IMR-90 (cell line): ENCODE measurements around the gene EXD2. TPM values are rescaled to one million over a fixed set of nuclear protein-coding genes. Genes with fewer than 3 reads are reported as not detected.

Experiments used
- ATAC-seq: fragments of 200-7000 bp; cut with Tn5 transposase; 2 replicates; pipeline ENCODE4 v1.9.1; 2020; ENCODE audit warnings: low read depth, mild to moderate bottlenecking, moderate library complexity
- BruUV-seq: library from RNA; stranded (reverse); fragments of 400-500 nt; replicated peaks from 2 replicates; lab custom pipeline; 2021; lab: Mats Ljungman, UMichigan
- CTCF ChIA-PET: fragments of 300-600 bp; formaldehyde crosslinking; extraction: SDS; loops from one replicate; lab custom pipeline; 2021; ENCODE audit warnings: antibody characterized with exemption; lab: Yijun Ruan, JAX
- POLR2A ChIA-PET: fragments of 300-600 bp; sonication (Branson Sonifier 250); formaldehyde crosslinking; loops from one replicate; lab custom pipeline; 2022; ENCODE audit warnings: antibody characterized with exemption; ENCODE audit not compliant: unreplicated experiment; lab: Charles Lee
- DNase-seq: peaks from one replicate; pipeline ENCODE4 v3.0.0; 2013
- H2AFZ ChIP-seq: replicated peaks from 2 replicates; pipeline ENCODE3; 2013; ENCODE audit warnings: low read length, mild to moderate bottlenecking; ENCODE audit not compliant: poor library complexity
- H2AK5ac ChIP-seq: 2 replicates; pipeline ENCODE4 v1.6.1; 2013; ENCODE audit warnings: low read depth, low read length, inconsistent platforms
- H2AK9ac ChIP-seq: replicated peaks from 2 replicates; pipeline ENCODE3; 2013; ENCODE audit warnings: mild to moderate bottlenecking, low read depth, low read length, moderate library complexity; ENCODE audit not compliant: poor library complexity
- H2BK120ac ChIP-seq: 2 replicates; pipeline ENCODE4 v1.6.1; 2013; ENCODE audit warnings: low read depth, low read length, inconsistent platforms
- H2BK15ac ChIP-seq: 3 replicates; pipeline ENCODE4 v1.6.1; 2013; ENCODE audit warnings: low read depth, low read length, inconsistent platforms
- H2BK20ac ChIP-seq: 2 replicates; pipeline ENCODE4 v1.6.1; 2013; ENCODE audit warnings: low read depth, mild to moderate bottlenecking, inconsistent platforms, low read length, moderate library complexity
- H2BK5ac ChIP-seq: 2 replicates; pipeline ENCODE4 v1.6.1; 2013; ENCODE audit warnings: mild to moderate bottlenecking, low read depth, low read length, inconsistent platforms; ENCODE audit not compliant: poor library complexity, severe bottlenecking
- H3K14ac ChIP-seq: replicated peaks from 2 replicates; pipeline ENCODE4 v1.6.1; 2013; ENCODE audit warnings: low read depth, low read length, inconsistent platforms
- H3K18ac ChIP-seq: 2 replicates; pipeline ENCODE4 v1.6.1; 2013; ENCODE audit warnings: low read depth, low read length, control low read depth
- H3K23ac ChIP-seq: 2 replicates; pipeline ENCODE4 v1.6.1; 2013; ENCODE audit warnings: low read depth, low read length, inconsistent platforms
- H3K27ac ChIP-seq: 2 replicates; pipeline ENCODE4 v1.5.1; 2013; ENCODE audit warnings: mild to moderate bottlenecking, control low read depth, low read length; ENCODE audit not compliant: insufficient read depth
- H3K27me3 ChIP-seq: 2 replicates; pipeline ENCODE4 v1.6.1; 2013; ENCODE audit warnings: low read length; ENCODE audit not compliant: control insufficient read depth, insufficient read depth
- H3K36me3 ChIP-seq: 2 replicates; pipeline ENCODE4 v1.6.1; 2013; ENCODE audit warnings: low read length, mixed read lengths; ENCODE audit not compliant: control insufficient read depth, insufficient read depth
- H3K4ac ChIP-seq: 2 replicates; pipeline ENCODE4 v1.6.1; 2013; ENCODE audit warnings: low read depth, low read length, inconsistent platforms
- H3K4me1 ChIP-seq: 2 replicates; pipeline ENCODE4 v1.6.1; 2013; ENCODE audit warnings: low read length, mixed read lengths; ENCODE audit not compliant: control insufficient read depth, insufficient read depth
- H3K4me2 ChIP-seq: 2 replicates; pipeline ENCODE4 v1.6.1; 2013; ENCODE audit warnings: low read depth, mild to moderate bottlenecking, control low read depth, low read length, moderate library complexity
- H3K4me3 ChIP-seq: 2 replicates; pipeline ENCODE4 v1.5.1; 2013; ENCODE audit warnings: low read depth, mild to moderate bottlenecking, control low read depth, low read length, moderate library complexity; ENCODE audit not compliant: insufficient read depth
- H3K56ac ChIP-seq: 2 replicates; pipeline ENCODE4 v1.6.1; 2013; ENCODE audit warnings: low read length, inconsistent platforms; ENCODE audit not compliant: insufficient read depth; ENCODE audit errors: extremely low read depth
- H3K79me1 ChIP-seq, 2 experiments: 2 replicates each; pipeline ENCODE4 v1.6.1; 2013; ENCODE audit warnings: low read length in 2 of 2, inconsistent platforms in 1 of 2, low read depth in 1 of 2
- H3K9ac ChIP-seq: 2 replicates; pipeline ENCODE4 v1.6.1; 2013; ENCODE audit warnings: low read depth, low read length, control low read depth
- H3K9me1 ChIP-seq: 2 replicates; pipeline ENCODE4 v1.6.1; 2013; ENCODE audit warnings: low read length, inconsistent platforms; ENCODE audit not compliant: insufficient read depth
- H3K9me3 ChIP-seq: 2 replicates; pipeline ENCODE4 v1.6.1; 2013; ENCODE audit warnings: low read length; ENCODE audit not compliant: control insufficient read depth, insufficient read depth
- H4K20me1 ChIP-seq: 2 replicates; pipeline ENCODE4 v1.6.1; 2013; ENCODE audit warnings: low read length, inconsistent platforms; ENCODE audit not compliant: insufficient read depth
- H4K5ac ChIP-seq: 2 replicates; pipeline ENCODE4 v1.6.1; 2013; ENCODE audit warnings: mild to moderate bottlenecking, low read depth, low read length, control low read depth
- H4K8ac ChIP-seq, 2 experiments: 2 replicates each; pipeline ENCODE4 v1.6.1; 2013; ENCODE audit warnings: low read depth in 2 of 2, low read length in 2 of 2, control low read depth in 1 of 2, inconsistent platforms in 1 of 2
- H4K91ac ChIP-seq: 2 replicates; pipeline ENCODE4 v1.6.1; 2013; ENCODE audit warnings: low read depth, low read length, inconsistent platforms; ENCODE audit not compliant: insufficient read depth
- BHLHE40 ChIP-seq: fragments of 150-350 bp; IDR thresholded peaks from 2 replicates; pipeline ENCODE4 v1.6.1; 2016; ENCODE audit warnings: mild to moderate bottlenecking, low read depth, low read length
- CEBPB ChIP-seq: IDR thresholded peaks from 2 replicates; pipeline ENCODE4 v1.6.1; 2012; ENCODE audit warnings: low read depth, low read length, improper control_type of control experiment
- CHD1 ChIP-seq: IDR thresholded peaks from 2 replicates; pipeline ENCODE4 v1.6.1; 2012; ENCODE audit warnings: low read depth, low read length, improper control_type of control experiment
- ELK1 ChIP-seq: fragments of 150-350 bp; IDR thresholded peaks from 2 replicates; pipeline ENCODE4 v1.6.1; 2016; ENCODE audit warnings: low read depth, mild to moderate bottlenecking, low read length, moderate library complexity, borderline replicate concordance
- FOS ChIP-seq: fragments of 150-350 bp; IDR thresholded peaks from 2 replicates; pipeline ENCODE4 v1.6.1; 2016; ENCODE audit warnings: low read depth, low read length
- MAFK ChIP-seq: IDR thresholded peaks from 2 replicates; pipeline ENCODE4 v1.6.1; 2012; ENCODE audit warnings: low read depth, low read length, improper control_type of control experiment
- MAZ ChIP-seq: IDR thresholded peaks from 2 replicates; pipeline ENCODE4 v1.6.1; 2012; ENCODE audit warnings: low read depth, mild to moderate bottlenecking, low read length, improper control_type of control experiment, moderate library complexity, borderline replicate concordance
- MXI1 ChIP-seq: IDR thresholded peaks from 2 replicates; pipeline ENCODE4 v1.6.1; 2012; ENCODE audit warnings: low read depth, mild to moderate bottlenecking, low read length, moderate library complexity, borderline replicate concordance
- NFE2L2 ChIP-seq: fragments of 150-350 bp; IDR thresholded peaks from 2 replicates; pipeline ENCODE4 v1.6.1; 2016; ENCODE audit warnings: low read depth, mild to moderate bottlenecking, low read length
- POLR2A ChIP-seq: IDR thresholded peaks from 2 replicates; pipeline ENCODE4 v1.6.1; 2012; ENCODE audit warnings: mild to moderate bottlenecking, low read depth, low read length
- RAD21 ChIP-seq: IDR thresholded peaks from 2 replicates; pipeline ENCODE4 v1.6.1; 2012; ENCODE audit warnings: low read length, improper control_type of control experiment
- RCOR1 ChIP-seq: IDR thresholded peaks from 2 replicates; pipeline ENCODE4 v1.6.1; 2012; ENCODE audit warnings: mild to moderate bottlenecking, low read length, improper control_type of control experiment; ENCODE audit not compliant: insufficient replicate concordance
- RFX5 ChIP-seq: IDR thresholded peaks from 2 replicates; pipeline ENCODE4 v1.8.0; 2012; ENCODE audit warnings: low read depth, mild to moderate bottlenecking, low read length, moderate library complexity
- SMC3 ChIP-seq: fragments of 150-350 bp; IDR thresholded peaks from 2 replicates; pipeline ENCODE4 v1.6.1; 2016; ENCODE audit warnings: low read depth, mild to moderate bottlenecking, antibody characterized with exemption, low read length, moderate library complexity
- USF2 ChIP-seq: fragments of 150-350 bp; IDR thresholded peaks from 2 replicates; pipeline ENCODE4 v1.6.1; 2017; ENCODE audit warnings: mild to moderate bottlenecking, antibody characterized with exemption, low read length, low read depth
- WGBS, 2 experiments: methylation state at CpG; one replicate each; pipeline versions ENCODE4 v1.1.5 to v1.1.7; 2013; ENCODE audit warnings: missing lambda C conversion rate in 2 of 2; ENCODE audit not compliant: insufficient read length in 1 of 2; ENCODE audit errors: extremely low coverage in 2 of 2; 5-methylcytosine and 5-hydroxymethylcytosine counted together
- dilution Hi-C: fragments of 300-500 bp; cut with HindIII; formaldehyde crosslinking; loops from one replicate; pipeline ENCODE4 v1.14.3; 2018; ENCODE audit warnings: low sequenced_read_pairs; ENCODE audit not compliant: unreplicated experiment
- in situ Hi-C: fragments of 300-500 bp; cut with MboI; formaldehyde crosslinking; loops from 3 replicates; pipeline ENCODE4 v1.14.3; 2019; ENCODE audit warnings: low sequenced_read_pairs, inconsistent platforms, mixed read lengths
- intact Hi-C: fragments of 100-400 bp; cut with micrococcal nuclease; formaldehyde crosslinking; loops from 2 replicates; pipeline ENCODE4 v1.10.0; 2022
- polyA plus RNA-seq, 3 experiments: library from polyadenylated mRNA; depleted of rRNA; stranded (reverse); fragments of >200 nt; gene quantifications; 2 replicates each; pipeline ENCODE4 v1.2.3, GENCODE V29; 2012; ENCODE audit warnings: low replicate concordance in 1 of 3
- total RNA-seq: library from RNA; depleted of rRNA; stranded (reverse); fragments of >200 nt; gene quantifications from 2 replicates; pipeline ENCODE4 v1.2.3, GENCODE V29; 2012
- TF ChIP-seq, protein P1 (sequence below): conservative IDR thresholded peaks from 2 replicates; pipeline ENCODE4 v1.5.1; 2012; ENCODE audit warnings: mild to moderate bottlenecking, low read depth, low read length, improper control_type of control experiment

EXD2 gene
- total and polyA plus RNA-seq, 2 of the 4 experiments (the other 2 are of a cell fraction): 11.0 to 13.3 TPM

- WGBS, 2 experiments: 70% methylated on average over 2 of the region's 2 CpGs; no CpG with 5 or more reads in 1 of the 2 experiments
- ChIA-PET CTCF (interaction anchor here (0.6 to 0.9 kb wide), 3 partner anchors 15 to 223 kb away, joined by 3 to 4 read pairs (median 3); no protein-coding TSS in a partner anchor), POLR2A (no interaction called here)
- Histone ChIP-seq H3K4ac (no peak overlapping the region), H3K79me1 (no peaks in the 10 kb centered on the region), H3K27ac (no peak overlapping the region), H4K5ac (no peak overlapping the region), H3K36me3 (peaks cover 19% of the 10 kb centered on the region), H2BK15ac (no peak overlapping the region), H4K20me1 (no peaks in the 10 kb centered on the region), H3K9ac (no peak overlapping the region), H3K9me1 (no peaks in the 10 kb centered on the region; the same call in 1 of the 2 replicates), H3K4me3 (no peak overlapping the region), H2AK9ac (no peak overlapping the region), H2BK120ac (no peak overlapping the region), H3K23ac (no peak overlapping the region), H3K14ac (no peak overlapping the region), H3K4me1 (no peaks in the 10 kb centered on the region), H4K91ac (no peak overlapping the region), H3K27me3 (no peaks in the 10 kb centered on the region), H2BK5ac (no peak overlapping the region), H2AFZ (no peak overlapping the region), H3K56ac (no peak overlapping the region), H2BK20ac (no peak overlapping the region), H3K18ac (no peak overlapping the region), H3K9me3 (no peaks in the 10 kb centered on the region; the same call in 1 of the 2 replicates), H3K4me2 (no peak overlapping the region), H4K8ac (no peak overlapping the region), H2AK5ac (no peak overlapping the region)
- dilution Hi-C loops (no loop called here), intact Hi-C loops (no loop called here), in situ Hi-C loops (no loop called here)
- no TSS peak for BruUV-seq
- ATAC-seq (no peak), DNase-seq (no peak)
- TF ChIP-seq RFX5: no peak
- no peak for TF ChIP-seq ELK1
- no peak for TF ChIP-seq RAD21
- TF ChIP-seq MXI1: no peak
- no peak for TF ChIP-seq RCOR1
- no peak for TF ChIP-seq CEBPB
- no peak for TF ChIP-seq MAFK
- TF ChIP-seq, protein P1, sequence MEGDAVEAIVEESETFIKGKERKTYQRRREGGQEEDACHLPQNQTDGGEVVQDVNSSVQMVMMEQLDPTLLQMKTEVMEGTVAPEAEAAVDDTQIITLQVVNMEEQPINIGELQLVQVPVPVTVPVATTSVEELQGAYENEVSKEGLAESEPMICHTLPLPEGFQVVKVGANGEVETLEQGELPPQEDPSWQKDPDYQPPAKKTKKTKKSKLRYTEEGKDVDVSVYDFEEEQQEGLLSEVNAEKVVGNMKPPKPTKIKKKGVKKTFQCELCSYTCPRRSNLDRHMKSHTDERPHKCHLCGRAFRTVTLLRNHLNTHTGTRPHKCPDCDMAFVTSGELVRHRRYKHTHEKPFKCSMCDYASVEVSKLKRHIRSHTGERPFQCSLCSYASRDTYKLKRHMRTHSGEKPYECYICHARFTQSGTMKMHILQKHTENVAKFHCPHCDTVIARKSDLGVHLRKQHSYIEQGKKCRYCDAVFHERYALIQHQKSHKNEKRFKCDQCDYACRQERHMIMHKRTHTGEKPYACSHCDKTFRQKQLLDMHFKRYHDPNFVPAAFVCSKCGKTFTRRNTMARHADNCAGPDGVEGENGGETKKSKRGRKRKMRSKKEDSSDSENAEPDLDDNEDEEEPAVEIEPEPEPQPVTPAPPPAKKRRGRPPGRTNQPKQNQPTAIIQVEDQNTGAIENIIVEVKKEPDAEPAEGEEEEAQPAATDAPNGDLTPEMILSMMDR: no peak
- no peak for TF ChIP-seq SMC3
- TF ChIP-seq USF2: no peak
- no peak for TF ChIP-seq CHD1
- TF ChIP-seq POLR2A: no peak
- no peak for TF ChIP-seq BHLHE40
- TF ChIP-seq FOS: no peak
- no peak for TF ChIP-seq NFE2L2
- TF ChIP-seq MAZ: no peak
Measured at GRCh38 chr14:69241577-69241976, 50.3 kb downstream of the EXD2 start.
